Urinary bladder (tissue), 4 donors: ENCODE results near the gene RBM18. TPM values are rescaled to one million over a fixed set of nuclear protein-coding genes. Genes with fewer than 3 reads are reported as not detected.

Experiments
- DNase-seq: peaks from one replicate; pipeline ENCODE4 v3.0.0-alpha.2; 2015; ENCODE audit errors: extremely low spot score
- H3K27ac ChIP-seq: one replicate; pipeline ENCODE4 v1.5.1; 2013; ENCODE audit warnings: low read depth, mild to moderate bottlenecking, moderate library complexity
- H3K36me3 ChIP-seq: one replicate; pipeline ENCODE4 v1.6.1; 2013; ENCODE audit warnings: mild to moderate bottlenecking, moderate library complexity; ENCODE audit not compliant: insufficient read depth
- H3K4me1 ChIP-seq: one replicate; pipeline ENCODE4 v1.6.1; 2013; ENCODE audit warnings: mild to moderate bottlenecking, moderate library complexity; ENCODE audit not compliant: insufficient read depth
- H3K4me3 ChIP-seq: one replicate; pipeline ENCODE4 v1.5.1; 2013; ENCODE audit warnings: low read depth, low read length
- WGBS: extraction: QIAGEN DNeasy Blood & Tissue Kit; methylation state at CpG from one replicate; pipeline ENCODE4 v1.1.7; 2013; 5-methylcytosine and 5-hydroxymethylcytosine counted together
- polyA plus RNA-seq: library from polyadenylated mRNA; stranded (reverse); fragments of 200-250 nt; gene quantifications from one replicate; pipeline ENCODE4 v1.2.3, GENCODE V29; 2013
- total RNA-seq: library from RNA; depleted of rRNA; stranded (reverse); fragments of >200 nt; gene quantifications from one replicate; pipeline ENCODE4 v1.2.3, GENCODE V29; 2014
- donor health status: healthy with polysubstance abuse.
- donor health status: healthy.

The RBM18 gene
- total RNA-seq = 19.1 TPM
- 14.4 TPM for polyA plus RNA-seq

DNA sequence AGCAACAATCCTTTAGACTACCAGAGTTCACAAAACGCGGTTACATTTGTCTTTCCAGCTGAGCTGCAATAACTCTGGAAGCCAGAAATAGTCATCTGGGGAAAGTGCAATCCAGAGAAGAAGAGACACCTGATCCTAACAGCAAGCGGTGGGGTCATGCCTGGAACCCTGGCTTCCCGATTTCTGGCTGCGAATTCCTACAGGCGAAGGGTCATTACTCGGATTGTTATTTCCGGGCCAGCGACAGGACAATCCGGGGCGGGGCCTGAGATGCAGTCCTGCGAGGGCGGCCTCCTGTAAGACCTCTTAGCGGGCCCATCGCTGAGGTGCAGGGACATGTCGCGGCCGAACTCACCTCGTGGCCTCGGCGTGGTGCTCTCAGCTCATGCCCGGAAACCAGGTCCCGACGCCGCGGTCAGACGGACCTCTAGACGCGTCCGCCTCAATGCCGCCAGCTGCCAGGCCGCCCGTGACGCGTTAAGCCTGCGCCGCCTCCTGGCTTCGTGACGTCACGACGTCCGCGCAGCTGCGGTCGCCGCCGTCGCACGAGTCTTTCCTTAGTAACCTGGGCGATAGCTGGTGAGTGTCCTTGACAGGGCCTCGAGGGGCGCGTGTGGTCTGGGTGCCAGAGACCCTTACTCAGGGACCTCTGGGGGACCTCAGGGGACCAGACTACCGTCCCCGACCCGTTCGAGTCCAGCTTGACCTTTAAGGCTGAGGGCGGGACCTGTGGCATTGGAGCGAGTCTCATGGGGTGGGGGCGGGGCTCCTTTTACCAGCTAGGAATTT is at the start of gene RBM18, which contains the start of gene MRRF:
TSS of gene RBM18 (minus strand) at position 481 of the 789 bp plus-strand sequence. CDS start 3,348 bp downstream, outside the sequence.
TSS of gene MRRF (plus strand) at position 523 of the 789 bp plus-strand sequence. CDS start 6,010 bp downstream, outside the sequence.
- Histone ChIP-seq H3K4me1 (no peaks in the 10 kb centered on the region), H3K27ac (peak within 1 kb of the TSS; percentile 91), H3K4me3 (peak within 1 kb of the TSS; percentile 71), H3K36me3 (no peaks in the 10 kb centered on the region)
- DNase-seq = peak; percentile 70
- WGBS = under 1% methylated on average over 60 of the region's 60 CpGs

DNA sequence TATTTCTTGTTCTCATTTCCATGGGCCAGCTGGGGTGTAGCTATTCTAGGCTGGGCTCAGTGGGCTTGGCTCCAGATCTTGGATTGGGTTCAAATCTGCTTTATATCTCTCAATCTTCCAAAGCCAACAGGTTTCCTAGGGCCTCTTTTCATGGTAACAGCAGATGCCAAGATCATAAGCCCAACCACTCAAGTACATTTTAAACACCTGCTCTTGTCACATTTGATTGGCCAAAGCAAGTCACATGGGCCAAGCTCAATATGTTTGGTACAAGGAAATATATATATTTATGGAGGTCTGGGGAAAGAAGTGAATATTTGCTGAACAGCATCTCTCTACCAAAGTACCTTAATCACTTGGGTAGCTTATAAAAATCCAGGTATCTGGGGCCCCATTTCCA is 49.5 kb upstream of the RBM18 start:
- Histone ChIP-seq H3K36me3 (peaks cover 6% of the 10 kb centered on the region), H3K27ac (no peak overlapping the region), H3K4me1 (no peaks in the 10 kb centered on the region), H3K4me3 (no peak overlapping the region)
- DNase-seq = no peak

DNA sequence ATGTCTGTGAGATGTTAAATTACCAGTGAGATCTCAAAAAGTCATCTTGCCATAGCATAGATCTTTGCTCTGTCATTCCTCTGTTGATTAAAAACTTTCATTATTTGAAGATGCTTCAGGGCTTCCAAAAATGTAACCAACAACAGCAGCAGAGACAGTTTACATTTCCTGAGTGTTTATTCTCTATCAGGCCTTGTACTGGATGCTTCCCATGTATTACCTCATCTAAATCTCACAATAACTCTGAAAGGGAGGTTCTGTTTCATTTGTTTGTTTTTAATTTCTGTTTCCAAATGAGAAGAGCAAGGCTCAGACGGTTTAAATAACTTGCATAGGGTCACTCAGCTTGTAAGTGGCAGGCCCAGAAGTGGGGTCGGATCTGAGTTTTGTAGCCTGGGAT is 45.2 kb upstream of the RBM18 start:
- Histone ChIP-seq H3K4me3 (no peak overlapping the region), H3K36me3 (peaks cover 6% of the 10 kb centered on the region), H3K27ac (no peak overlapping the region), H3K4me1 (no peaks in the 10 kb centered on the region)
- 62% methylated on average over 2 of the region's 2 CpGs for WGBS
- no peak for DNase-seq

DNA sequence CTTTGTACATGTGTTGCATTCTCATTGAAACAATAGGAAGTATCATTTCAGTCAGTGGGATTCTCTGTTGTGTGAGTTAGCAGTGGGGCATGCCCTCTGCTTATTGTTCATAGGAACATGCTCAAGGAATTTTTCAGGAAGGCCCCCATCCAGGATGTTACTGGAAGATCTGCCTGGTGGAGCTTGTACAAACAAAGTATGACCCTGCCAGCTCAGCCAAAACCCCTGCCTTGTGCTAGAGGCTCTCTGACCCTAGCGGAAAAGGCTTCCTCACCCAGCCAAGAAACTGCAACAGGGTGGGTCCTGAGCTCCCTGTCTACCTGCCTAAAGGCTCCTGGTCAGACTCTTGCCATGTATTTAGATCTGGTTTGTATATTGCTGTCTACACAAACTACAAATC is 43.3 kb upstream of the RBM18 start:
- 86% methylated on average over 1 of the region's 1 CpG for WGBS
- no peaks in the 10 kb centered on the region for H3K4me1 ChIP-seq
- H3K36me3 ChIP-seq = no peaks in the 10 kb centered on the region
- no peak overlapping the region for H3K27ac ChIP-seq
- H3K4me3 ChIP-seq = no peak overlapping the region
- no peak for DNase-seq

DNA sequence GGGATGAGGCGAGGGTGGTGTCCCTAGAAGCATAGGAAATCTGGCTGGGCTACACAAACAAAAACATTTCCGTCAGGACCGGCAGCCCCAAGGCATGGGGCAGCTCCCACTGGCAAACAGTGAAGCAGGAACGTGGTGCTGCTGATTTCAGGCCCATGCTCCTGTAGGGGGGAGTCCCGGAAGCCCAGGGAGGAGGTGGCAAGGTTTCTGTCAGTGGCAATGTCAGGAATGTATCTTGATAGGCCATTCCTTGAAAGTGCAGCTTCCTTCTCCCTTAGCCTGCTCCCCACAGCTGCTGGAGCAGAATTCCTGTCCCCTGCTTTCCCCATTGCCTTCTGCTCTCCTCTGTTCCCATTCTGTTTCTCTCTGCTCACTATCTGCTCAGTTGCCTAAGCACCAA is 42.4 kb upstream of the RBM18 start:
- H3K27ac ChIP-seq = no peak overlapping the region
- WGBS = 77% methylated on average over 5 of the region's 5 CpGs
- no peak overlapping the region for H3K4me3 ChIP-seq
- no peaks in the 10 kb centered on the region for H3K4me1 ChIP-seq
- no peak for DNase-seq
- H3K36me3 ChIP-seq = no peaks in the 10 kb centered on the region

DNA sequence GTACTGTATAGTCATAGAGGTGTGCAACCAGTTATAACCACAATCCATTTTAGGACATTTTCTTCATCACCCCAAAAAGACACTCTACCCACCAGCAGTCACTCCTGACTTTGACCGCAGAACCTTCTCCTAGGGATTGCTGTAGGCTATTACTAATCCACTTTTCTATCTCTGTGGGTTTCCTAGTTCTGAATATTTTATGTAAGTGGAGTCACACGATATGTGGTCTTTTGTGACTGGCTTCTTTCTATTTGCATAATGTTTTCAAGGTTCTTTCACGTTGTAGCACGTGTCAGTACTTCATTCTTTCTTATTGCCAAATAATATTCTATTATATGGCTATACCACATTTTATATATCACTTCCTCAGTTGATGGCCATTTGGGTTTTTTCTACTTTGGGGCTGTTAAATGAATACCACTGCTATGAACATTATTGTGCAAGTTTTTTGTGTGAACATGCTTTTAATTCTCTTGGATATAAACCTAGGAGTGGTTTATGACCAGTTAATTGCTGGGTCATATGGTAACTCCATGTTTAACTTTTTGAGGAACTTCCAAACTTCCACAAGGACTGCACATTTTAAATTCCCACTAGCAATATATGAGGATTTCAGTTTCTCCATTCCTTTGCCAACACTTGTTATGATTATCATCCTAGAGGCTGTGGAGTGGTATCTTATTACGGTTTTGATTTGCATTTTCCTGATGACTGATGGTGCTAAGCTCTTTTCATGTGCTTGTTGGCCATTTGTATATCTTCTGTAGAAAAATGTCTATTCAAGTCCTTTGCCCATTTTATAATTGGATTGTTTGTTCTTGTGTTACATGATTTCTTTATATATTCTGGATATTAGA is 37.8 kb upstream of the RBM18 start:
- DNase-seq = no peak
- H3K36me3 ChIP-seq = no peaks in the 10 kb centered on the region
- H3K4me1 ChIP-seq = no peaks in the 10 kb centered on the region
- no peak overlapping the region for H3K4me3 ChIP-seq
- WGBS = 94% methylated on average over 5 of the region's 5 CpGs
- no peak overlapping the region for H3K27ac ChIP-seq

GRCh38 chr9:122297512-122297911 is 32.9 kb upstream of the RBM18 start:
- Histone ChIP-seq H3K4me1 (no peaks in the 10 kb centered on the region), H3K4me3 (no peak overlapping the region), H3K27ac (no peak overlapping the region), H3K36me3 (peaks cover 2% of the 10 kb centered on the region)
- no peak for DNase-seq
- WGBS = 96% methylated on average over 3 of the region's 3 CpGs

- Histone ChIP-seq H3K27ac (no peak overlapping the region), H3K4me3 (no peak overlapping the region), H3K4me1 (no peaks in the 10 kb centered on the region), H3K36me3 (peaks cover 5% of the 10 kb centered on the region)
- DNase-seq = no peak
- WGBS = 53% methylated on average over 4 of the region's 4 CpGs
These were observed 29.9 kb upstream of the RBM18 start for GRCh38 chr9:122294531-122294930.

DNA sequence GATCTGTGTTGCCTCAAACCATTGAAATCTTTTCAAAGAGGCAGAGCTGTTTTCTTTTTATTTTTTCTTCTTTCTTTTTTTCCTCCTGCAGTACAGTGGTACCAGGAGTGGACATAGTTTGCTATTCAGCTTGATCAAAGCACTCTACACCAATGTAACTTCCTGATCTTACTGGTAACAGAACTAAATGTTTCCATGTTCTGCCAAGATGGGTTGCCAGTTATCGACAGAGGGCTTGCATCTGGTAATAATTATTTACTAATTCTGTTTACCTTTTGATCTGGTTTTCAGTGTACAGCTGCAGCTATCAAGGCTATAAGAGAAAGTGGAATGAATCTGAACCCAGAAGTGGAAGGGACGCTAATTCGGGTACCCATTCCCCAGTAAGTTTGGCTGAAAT is 26.8 kb upstream of the RBM18 start:
- 72% methylated on average over 3 of the region's 3 CpGs for WGBS
- no peaks in the 10 kb centered on the region for H3K4me1 ChIP-seq
- no peak overlapping the region for H3K4me3 ChIP-seq
- H3K36me3 ChIP-seq = peaks cover 9% of the 10 kb centered on the region
- no peak for DNase-seq
- no peak overlapping the region for H3K27ac ChIP-seq

DNA sequence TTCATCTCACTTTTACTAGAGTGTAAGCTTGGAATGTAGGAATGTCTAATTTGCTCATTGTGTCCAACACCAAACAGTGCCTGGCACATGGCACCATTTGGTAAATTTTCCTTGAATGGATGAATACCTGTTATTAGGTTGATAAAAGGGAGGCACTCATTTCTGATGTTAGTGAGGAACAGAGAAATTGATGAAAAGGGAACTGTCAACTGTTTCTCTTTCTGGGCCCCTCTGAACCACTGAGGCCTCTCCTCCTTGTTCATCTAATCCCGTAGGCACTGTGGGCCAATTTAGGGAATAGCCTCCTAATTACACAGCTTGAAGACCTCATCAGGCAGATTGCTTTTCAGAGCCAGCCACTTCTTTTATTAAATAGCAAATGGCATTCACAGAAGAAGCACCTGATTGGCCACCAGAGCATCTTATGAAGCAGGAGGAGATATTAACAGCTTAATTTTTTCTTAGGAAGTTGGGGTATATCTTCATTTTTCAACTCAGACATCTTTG is 22.6 kb upstream of the RBM18 start:
- Histone ChIP-seq H3K36me3 (peaks cover 11% of the 10 kb centered on the region), H3K4me1 (no peaks in the 10 kb centered on the region), H3K4me3 (no peak overlapping the region), H3K27ac (no peak overlapping the region)
- WGBS = 71% methylated on average over 1 of the region's 1 CpG
- no peak for DNase-seq

GRCh38 chr9:122286764-122287163 is 22.1 kb upstream of the RBM18 start:
- peaks cover 9% of the 10 kb centered on the region for H3K36me3 ChIP-seq
- 83% methylated on average over 1 of the region's 1 CpG for WGBS

GRCh38 chr9:122281368-122281767 is 16.7 kb upstream of the RBM18 start:
- no peak for DNase-seq
- Histone ChIP-seq H3K27ac (no peak overlapping the region), H3K4me3 (no peak overlapping the region), H3K36me3 (peaks cover 5% of the 10 kb centered on the region), H3K4me1 (peaks cover 2% of the 10 kb centered on the region)
- 76% methylated on average over 5 of the region's 5 CpGs for WGBS

More at GRCh38 chr9:122286764-122287163, 22.1 kb upstream of the RBM18 start:
- no peak for DNase-seq
- Histone ChIP-seq H3K27ac (no peak overlapping the region), H3K4me3 (no peak overlapping the region), H3K4me1 (peaks cover under 1% of the 10 kb centered on the region)

- DNase-seq = no peak
- Histone ChIP-seq H3K27ac (no peak overlapping the region), H3K4me3 (no peak overlapping the region), H3K36me3 (peaks cover 2% of the 10 kb centered on the region), H3K4me1 (peaks cover 2% of the 10 kb centered on the region)
- WGBS = 98% methylated on average over 10 of the region's 10 CpGs
These were observed 12.8 kb upstream of the RBM18 start for GRCh38 chr9:122277285-122277897.
